ENCODE measurements around the gene PHACTR3. TPM values are rescaled to one million over a fixed set of nuclear protein-coding genes. Genes with fewer than 3 reads are reported as not detected.
A peak's percentile ranks its signal among the peaks of the same experiment; 100 is the strongest.

The PHACTR3 gene
- total RNA-seq, 2 donors from 2014 or later = 0.86 to 24.2 TPM

DNA sequence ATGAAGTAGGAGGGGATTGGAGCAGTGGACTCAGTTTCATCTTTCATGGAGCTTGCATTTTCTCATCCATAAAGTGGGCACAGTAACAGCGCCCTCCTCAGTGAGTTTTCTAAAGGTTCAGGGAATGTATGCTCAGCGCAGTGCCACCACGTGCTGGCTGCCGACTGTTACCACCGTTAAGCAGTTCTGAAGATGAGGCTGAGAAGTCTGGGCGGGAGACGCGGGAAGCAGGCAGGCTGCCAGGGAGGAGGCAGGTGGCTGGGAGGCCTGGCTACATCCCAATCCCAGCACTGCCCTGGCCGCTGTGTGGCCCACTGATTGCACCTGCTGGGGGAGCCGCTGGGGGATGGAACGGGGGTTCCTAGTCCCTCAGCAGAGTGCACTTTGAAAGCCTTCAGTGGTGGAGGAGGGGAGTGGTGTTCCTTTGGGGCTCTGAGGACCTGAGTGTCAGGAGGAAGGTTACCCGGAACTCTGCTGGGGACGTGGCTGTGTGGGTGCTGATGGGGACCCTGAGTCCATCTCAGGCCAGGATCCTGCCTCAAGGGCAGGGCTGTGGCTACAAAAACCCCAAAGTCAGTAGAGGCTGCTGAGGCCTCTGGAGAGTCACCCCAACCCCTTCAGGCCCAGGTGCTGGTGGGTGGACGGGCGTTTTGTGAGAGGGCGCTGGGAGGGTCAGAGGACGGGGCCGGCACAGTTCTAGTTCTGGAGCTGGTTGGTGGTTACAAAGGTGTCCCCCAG lies 28.0 kb upstream of the PHACTR3 start:
- H3K4me3 ChIP-seq = no peak overlapping the region
- DNase-seq (ENCODE audit: low spot score) = no peak
- no peak overlapping the region for H3K27ac ChIP-seq

DNA sequence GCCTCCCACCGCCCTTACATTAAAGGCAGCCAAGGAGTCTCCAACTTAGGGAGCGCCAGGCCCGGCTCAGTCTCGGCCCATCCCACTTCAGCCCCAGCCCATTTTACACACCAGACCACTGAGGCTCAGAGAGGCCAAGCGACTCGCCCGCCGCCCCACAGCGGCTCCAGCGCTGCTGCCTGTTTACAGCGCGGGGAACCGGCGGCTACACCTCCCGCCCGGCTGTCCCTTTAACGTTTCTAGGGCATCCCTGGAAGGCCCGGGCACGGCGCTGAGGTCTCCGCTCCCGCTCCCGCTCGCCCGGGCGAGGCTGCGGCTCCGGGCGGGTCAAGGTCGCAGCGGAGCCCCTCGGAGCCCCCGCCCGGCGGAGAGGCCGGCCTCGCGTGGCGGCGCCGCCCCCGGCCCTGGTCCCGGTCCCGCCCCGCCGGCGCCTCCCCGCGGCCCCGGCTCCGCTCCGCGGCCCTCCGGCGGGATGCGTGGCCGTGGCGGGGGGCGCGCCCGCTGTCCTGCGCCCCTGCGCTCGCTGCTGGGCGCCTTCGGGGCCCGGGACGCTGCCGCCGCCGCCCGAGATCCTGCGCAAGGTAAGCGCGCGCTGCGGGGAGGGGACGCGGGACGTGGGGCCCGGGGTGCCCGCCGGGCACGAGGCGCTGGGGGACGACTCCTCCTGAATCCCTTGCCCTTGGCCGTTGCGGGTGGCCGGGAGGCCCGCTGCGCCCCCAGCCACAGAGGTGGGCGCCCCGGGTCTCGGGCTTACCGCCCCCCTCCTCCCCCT lies 27.1 kb upstream of the PHACTR3 start:
- no peaks in the 10 kb centered on the region for H3K27me3 ChIP-seq
- no peak for DNase-seq (ENCODE audit: low spot score)
- H3K9me3 ChIP-seq = no peaks in the 10 kb centered on the region
- H3K4me1 ChIP-seq = peaks cover 0 to 24% of the 10 kb centered on the region in 2 donors
- peak overlapping the region in 1 of 2 donors; percentile 26 for H3K27ac ChIP-seq
- H3K36me3 ChIP-seq = no peaks in the 10 kb centered on the region
- H3K4me3 ChIP-seq = peak overlapping the region; percentile 45 to 50
- TF ChIP-seq, protein P1, sequence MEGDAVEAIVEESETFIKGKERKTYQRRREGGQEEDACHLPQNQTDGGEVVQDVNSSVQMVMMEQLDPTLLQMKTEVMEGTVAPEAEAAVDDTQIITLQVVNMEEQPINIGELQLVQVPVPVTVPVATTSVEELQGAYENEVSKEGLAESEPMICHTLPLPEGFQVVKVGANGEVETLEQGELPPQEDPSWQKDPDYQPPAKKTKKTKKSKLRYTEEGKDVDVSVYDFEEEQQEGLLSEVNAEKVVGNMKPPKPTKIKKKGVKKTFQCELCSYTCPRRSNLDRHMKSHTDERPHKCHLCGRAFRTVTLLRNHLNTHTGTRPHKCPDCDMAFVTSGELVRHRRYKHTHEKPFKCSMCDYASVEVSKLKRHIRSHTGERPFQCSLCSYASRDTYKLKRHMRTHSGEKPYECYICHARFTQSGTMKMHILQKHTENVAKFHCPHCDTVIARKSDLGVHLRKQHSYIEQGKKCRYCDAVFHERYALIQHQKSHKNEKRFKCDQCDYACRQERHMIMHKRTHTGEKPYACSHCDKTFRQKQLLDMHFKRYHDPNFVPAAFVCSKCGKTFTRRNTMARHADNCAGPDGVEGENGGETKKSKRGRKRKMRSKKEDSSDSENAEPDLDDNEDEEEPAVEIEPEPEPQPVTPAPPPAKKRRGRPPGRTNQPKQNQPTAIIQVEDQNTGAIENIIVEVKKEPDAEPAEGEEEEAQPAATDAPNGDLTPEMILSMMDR (IDR thresholded peaks at IDR 0.05) = no peak

More for the DNA sequence above, 28.0 kb upstream of the PHACTR3 start:
- Histone ChIP-seq H3K4me1 (peaks cover 0 to 29% of the 10 kb centered on the region in 2 donors), H3K36me3 (no peaks in the 10 kb centered on the region), H3K9me3 (no peaks in the 10 kb centered on the region), H3K27me3 (no peaks in the 10 kb centered on the region)
- TF ChIP-seq, protein P1 (IDR thresholded peaks at IDR 0.05) = no peak

DNA sequence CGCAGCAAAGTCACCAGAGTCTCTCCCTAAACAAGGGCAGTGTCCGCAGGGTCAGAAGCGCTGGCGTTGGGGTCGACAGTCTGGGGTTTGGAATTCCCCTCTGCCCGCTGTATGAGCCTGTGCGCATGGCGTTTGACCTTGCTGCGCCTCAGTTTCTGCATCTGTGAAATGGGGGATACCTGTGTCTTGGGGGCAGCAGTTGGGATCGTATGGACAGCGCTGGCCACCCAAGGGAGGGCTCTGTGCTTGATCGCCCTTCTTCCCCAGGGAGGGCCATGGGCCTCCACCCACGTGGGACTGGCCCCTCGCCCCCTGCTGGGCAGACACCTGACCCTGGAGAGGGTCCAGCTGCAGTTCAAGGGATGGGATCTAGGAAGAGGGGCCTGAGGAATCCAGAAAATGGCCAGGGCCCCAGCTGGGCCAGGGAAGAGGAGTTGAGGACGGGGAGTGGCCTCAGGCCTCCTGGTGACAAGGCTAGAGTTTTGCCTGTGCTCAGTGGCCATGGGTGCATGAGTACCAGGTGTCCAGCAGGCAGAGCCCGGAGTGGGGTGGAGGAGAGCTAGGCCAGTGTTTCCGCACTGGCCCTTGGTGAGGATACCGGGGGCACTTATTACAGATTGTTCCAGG lies 26.4 kb upstream of the PHACTR3 start:
- TF ChIP-seq, protein P1 (IDR thresholded peaks at IDR 0.05) = no peak
- H3K4me1 ChIP-seq = peaks cover 0 to 30% of the 10 kb centered on the region in 2 donors
- DNase-seq (ENCODE audit: low spot score) = no peak
- no peaks in the 10 kb centered on the region for H3K9me3 ChIP-seq
- no peaks in the 10 kb centered on the region for H3K36me3 ChIP-seq
- peak overlapping the region in 1 of 2 donors; percentile 21 for H3K27ac ChIP-seq
- no peaks in the 10 kb centered on the region for H3K27me3 ChIP-seq
- peak overlapping the region; percentile 26 to 50 for H3K4me3 ChIP-seq

DNA sequence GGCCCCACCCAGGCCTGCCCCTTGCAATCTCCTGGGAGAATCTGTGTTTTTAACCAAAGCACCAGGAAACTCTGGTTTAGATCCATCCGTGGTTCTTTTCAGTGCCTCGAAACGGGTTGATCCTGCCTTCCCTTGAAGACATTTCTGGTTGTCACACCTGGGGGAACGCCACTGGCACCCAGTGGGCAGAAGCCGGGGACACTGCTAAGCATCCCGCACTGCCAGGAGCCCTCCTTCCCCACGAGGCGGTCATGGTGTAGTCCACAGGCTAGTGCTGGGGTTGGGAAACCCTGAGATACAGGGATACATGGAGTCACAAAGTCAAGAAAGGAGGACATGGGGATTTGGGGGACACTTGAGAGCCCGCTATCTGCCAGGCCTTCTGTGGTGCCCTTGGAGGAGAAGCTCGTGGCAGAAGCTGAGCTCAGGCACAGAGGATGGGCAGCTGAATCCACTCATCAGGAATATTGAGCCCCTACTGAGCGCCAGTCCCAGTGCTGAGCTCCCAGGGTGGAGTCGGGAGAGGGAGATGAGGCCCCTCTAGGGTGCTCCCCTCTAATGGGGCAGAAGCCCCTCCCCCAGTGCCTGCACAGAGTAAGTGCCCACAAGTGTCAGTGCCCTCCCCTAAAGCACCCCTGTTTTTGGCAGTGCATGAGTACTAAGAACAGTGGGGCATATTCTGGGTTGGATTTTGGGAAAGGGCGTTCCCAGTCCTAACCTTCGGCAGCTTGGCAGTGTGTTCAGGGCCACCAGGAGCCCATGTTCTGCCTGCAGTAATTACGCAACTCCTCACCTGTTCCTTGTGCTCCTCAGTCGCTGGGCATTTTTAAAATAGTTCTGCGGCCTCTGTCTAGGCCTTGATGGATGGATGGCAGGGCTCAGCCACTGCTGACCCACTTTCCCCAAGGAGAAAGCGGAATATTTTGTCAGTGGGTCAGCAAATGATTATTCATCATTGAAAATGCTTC lies 25.6 kb upstream of the PHACTR3 start:
- H3K36me3 ChIP-seq = no peaks in the 10 kb centered on the region
- H3K27ac ChIP-seq = no peak overlapping the region
- no peak overlapping the region for H3K4me3 ChIP-seq
- no peaks in the 10 kb centered on the region for H3K9me3 ChIP-seq
- no peak for DNase-seq (ENCODE audit: low spot score)
- TF ChIP-seq, protein P1 (IDR thresholded peaks at IDR 0.05) = no peak
- H3K27me3 ChIP-seq = no peaks in the 10 kb centered on the region
- H3K4me1 ChIP-seq = peaks cover 0 to 31% of the 10 kb centered on the region in 2 donors

Data from right atrium auricular region (tissue), 2 donors.